Skin of body (tissue), 2 donors: Measurements from ENCODE around the gene ANAPC2. TPM values are rescaled to one million over a fixed set of nuclear protein-coding genes. Genes with fewer than 3 reads are reported as not detected.

Experiments used
- DNase-seq: peaks from one replicate; lab custom pipeline; 2025; lab: John Stamatoyannopoulos, UW
- total RNA-seq: library from RNA; depleted of rRNA; stranded (reverse); fragments of >200 nt; gene quantifications from one replicate; pipeline ENCODE4 v1.2.3, GENCODE V29; 2014

The ANAPC2 gene
- total RNA-seq, 1 donor from 2014 or later: 22.0 TPM

- DNase-seq: no peak
Observed at GRCh38 chr9:137194909-137195308, 6.5 kb upstream of the ANAPC2 start.

- no peak for DNase-seq
Observed at GRCh38 chr9:137194388-137194787, 6.0 kb upstream of the ANAPC2 start.

DNA sequence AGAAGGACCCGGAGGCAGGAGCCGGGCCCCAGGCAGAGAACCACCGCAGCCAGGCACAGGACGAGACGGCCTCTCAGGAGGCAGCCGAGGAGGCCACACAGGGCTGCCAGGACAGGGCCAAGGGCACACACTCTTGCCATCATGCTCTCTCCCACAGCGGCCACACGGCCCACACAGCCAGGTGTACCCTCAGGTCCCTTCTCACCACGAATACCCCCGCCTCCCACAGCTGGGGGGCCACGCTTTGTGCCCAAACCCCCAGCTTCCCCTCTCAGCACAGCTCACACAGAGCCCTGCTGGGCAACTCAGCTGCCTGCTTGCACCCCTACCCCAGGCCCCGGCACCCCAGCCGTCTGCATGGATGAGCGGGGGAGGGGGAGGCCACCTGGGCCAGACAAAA is 5.4 kb upstream of the ANAPC2 start:
- DNase-seq: no peak

DNA sequence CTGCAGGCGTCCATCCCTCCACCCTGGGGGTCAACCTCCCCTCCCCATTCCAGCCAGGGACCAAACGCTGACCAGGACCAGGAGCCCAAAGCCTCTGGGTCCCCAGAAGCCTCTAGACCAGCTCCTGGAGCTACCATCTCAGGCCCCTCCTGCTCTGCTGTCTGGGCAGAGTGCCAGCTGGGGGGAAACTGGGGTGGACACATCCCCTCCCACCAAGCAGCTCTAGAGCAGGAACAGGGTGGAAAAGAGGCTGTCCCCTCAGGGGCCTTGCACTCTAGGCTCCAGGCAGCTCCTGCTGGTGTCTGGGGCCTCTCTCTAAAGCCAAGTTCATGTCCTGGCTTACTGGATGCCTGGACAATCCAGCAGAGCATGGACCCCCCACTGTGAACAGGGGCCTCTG is 4.5 kb upstream of the ANAPC2 start:
- no peak for DNase-seq

- no peak for DNase-seq
Observed at GRCh38 chr9:137192448-137192780, 4.1 kb upstream of the ANAPC2 start.

DNA sequence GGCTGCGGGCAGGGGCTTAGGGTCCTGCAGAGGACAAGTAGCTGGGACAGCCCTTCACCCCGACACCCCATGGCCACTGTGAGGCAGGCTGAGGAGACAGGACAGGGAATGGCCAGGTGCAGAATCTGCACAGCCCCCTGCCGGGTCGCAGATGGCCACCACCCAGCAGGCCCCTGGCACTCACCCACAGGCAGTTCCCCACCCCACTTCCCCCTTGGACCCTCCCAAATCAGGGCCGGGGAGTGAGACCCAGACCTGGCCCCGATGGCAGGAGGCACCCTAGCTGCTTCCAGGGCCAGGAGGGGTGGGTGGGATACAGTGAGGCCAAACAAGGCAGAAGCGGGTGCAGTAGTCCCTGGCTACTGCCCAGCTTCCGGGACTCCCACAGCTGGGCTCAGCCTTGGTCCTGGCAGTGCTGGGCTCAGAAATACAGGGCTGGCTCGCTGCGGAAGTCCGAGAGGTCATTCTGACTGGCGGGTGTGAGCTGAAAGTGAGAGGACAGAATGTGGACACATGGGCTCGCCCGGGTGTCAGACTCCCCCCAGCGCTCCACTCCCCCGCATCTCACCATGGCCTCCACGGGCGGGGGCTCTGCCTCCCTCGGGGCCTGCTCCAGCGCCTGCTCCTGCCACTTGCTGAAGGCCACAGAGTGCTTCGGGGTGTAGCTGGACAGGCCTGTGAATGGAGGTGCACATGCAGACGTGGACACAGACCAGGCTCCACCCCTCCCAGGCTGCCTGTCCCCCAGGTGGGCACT is 3.5 kb upstream of the ANAPC2 start:
- no peak for DNase-seq

DNA sequence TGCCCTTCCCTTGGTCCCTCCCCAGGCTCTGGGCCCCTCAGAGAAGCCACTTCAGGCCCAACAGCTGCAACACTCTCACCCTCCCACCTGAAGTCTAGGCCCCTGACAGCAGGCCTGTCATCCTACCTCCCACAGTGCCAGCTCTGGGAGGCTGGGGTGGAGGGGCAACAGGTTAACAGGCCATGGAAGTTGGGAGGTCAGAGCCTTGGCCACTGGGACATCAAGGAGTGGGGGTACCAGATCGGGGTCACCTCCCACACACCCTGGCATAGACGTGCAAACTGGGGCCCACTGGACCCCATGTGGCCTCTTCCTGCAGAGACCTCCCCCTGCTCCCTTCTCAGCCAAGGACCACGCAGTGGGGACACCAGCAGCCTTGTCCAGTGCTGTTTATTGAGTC is 2.9 kb upstream of the ANAPC2 start:
- DNase-seq: no peak

DNA sequence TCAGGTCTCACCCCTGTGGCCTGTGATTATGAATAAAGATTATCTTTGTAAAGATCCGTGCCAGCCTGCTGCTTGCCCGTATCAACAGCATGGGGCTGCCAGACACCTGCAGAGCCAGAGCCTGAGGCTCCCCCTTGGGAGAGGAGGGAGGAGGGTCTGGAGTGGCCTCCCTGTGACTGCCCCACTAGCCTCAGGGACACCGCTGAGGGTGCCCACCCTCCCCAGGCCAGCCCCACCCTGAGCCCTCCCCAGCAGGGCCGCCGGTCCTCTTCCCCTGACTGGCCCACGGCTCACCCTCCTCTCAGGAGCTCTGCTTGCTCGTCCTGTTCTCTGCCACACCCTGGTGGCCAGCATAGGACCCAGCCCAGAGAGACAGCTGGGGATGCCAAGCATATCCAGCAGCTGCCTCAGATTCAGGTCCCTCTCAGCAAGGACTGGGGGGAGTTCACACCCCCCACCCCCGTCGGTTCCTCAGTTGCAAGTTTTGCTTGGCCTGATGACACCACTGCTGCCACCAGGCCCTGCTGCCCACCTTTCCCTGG is 2.0 kb upstream of the ANAPC2 start:
- DNase-seq: no peak

DNA sequence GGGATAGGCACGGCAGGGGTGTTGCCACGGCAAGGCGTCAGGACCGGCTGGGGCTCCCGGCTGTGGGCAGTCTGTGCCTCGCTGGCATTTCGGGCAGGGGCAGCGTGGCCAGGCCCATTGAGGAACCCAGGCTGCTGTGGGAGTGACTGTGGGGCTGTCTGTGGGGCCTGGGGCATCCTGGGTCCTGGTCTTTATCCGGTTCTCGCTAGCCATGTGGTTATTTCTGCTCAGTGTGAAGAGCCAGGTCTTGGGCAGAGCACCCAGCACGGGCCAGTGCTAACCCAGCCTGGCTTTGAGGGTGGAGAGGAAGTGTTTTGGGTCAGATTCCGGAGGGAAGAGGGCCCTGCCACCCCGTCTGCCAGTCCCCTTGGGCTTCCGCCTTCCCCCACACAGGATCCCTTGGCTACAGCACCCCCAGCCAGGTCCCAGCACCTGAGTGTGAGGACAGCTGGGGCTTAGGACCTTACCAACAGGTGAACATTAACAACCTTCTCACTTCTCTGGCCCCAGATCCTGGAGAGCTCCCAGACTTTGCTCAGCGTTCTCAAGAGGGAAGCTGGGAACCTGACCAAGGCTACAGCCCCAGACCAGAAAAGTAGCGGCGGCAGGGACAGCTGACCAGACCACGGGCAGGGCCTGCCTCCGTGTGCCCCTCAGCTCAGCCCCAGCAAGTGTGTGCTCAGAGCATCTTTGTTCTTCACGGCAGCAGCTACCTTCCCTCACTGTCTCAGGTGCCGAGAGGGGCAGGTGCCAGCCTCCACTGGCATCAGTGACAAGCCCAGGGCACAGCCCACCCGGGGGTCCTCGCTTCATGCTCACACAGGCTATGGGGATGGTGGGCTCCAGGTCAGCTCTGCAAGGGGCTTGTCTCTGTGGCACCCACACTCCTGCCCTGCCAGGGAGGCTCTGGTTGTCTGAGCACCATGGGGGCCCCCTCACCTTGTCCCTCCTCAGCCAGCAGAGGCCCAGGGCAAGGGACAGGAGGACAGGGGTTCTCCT is 1.2 kb upstream of the ANAPC2 start:
- no peak for DNase-seq

GRCh38 chr9:137188086-137188489 is 272 bp downstream of the ANAPC2 start:
- no peak for DNase-seq

DNA sequence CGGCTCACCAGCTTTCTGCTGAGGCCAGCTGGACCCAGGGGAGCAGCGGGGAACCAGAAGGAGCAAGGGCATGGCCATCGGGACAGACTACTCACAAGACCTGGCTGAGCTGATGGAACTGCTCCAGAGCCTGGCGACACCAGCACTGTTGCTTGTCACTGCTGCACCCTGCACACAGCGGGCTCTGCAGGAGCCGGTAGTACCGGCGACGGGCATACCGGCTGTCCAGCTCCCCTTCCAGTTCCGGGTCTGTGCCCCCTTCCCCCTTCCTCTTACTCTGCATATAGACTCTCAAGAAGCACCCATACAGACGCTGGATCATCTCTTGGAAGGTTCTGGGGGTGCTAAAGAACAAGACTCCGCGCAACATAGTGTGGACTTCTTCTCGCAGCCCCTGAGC is 974 bp downstream of the ANAPC2 start:
- DNase-seq: no peak

DNA sequence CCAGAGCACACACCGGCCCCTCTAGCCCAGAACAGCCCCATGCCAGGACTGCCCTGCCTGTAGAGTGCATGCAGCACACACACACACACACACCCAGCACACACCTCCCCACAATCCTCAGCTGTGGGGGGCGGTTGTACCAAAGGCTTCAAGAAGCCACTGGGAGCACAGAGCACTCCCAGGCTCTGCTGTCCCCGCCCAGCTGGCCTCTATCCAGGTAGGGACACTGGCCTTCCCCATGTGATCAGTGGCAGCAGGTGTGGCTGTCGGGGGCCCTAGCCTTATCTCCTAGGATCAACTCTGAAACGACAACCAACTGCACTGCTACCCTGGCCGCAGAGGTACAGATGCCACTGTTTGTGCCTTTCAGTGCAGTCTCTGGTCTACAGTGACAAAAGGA is 2.0 kb downstream of the ANAPC2 start:
- no peak for DNase-seq

GRCh38 chr9:137185921-137186320 is 2.4 kb downstream of the ANAPC2 start:
- DNase-seq: no peak

DNA sequence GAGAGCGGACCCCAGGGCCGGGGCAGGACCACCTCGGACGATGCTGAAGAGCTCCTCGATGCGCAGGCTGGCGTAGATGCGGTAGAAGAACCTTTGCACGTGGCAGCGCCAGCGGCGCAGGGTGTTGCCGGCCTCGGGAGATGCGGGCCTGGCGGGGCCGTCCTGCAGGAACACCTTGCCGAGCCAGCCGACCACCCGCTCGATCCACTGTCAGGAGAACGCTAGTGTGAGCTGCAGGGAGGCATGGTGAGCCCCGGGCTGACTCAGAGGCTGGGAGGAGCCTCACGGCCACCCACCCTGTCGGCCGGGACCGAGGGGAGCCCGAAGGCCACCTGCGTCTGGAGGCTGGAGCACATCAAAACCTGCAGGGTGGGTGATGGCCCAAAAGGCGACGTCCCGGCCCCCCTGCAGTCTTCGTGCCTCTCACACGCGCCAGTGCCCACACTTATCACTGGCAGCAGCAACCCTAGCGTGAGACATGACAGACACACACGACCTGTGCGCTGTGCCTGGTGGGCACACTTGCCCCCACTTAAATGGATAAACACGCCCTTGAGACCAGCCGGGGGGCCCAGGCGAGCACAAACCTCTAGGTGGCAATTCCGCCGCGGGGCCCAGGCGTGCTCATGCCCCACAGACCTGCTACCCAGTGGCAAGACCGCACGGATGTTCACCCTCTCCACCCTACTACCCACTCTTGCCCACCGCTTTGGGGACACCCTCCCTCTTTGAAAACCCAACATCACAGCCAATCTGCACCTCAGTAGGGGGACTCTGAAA is 3.3 kb downstream of the ANAPC2 start:
- DNase-seq: no peak

- DNase-seq: no peak
Observed at GRCh38 chr9:137183980-137184595, 4.3 kb downstream of the ANAPC2 start.

DNA sequence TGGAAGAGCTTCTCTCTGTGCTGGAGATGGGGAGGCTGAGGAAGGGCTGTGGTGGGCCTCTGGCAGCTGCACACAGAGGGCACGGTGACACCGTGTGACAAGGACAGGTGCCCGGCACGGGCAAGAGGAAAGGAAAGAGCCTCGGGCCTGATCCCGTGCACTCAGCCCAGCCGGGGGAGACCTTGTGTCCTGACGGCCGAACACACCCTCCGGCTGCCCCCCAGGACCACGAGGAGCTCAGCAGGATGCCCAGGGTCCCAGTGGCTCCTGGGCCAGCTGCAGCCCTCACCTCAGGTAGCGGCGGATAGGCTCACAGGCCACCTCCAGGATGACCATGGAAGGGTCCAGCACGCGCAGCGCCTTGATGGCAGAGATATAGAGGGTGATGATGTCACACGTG is 5.5 kb downstream of the ANAPC2 start:
- DNase-seq: no peak

- no peak for DNase-seq
Observed at GRCh38 chr9:137181680-137182079, 6.7 kb downstream of the ANAPC2 start.

GRCh38 chr9:137180491-137180890 is 7.9 kb downstream of the ANAPC2 start:
- DNase-seq: no peak

DNA sequence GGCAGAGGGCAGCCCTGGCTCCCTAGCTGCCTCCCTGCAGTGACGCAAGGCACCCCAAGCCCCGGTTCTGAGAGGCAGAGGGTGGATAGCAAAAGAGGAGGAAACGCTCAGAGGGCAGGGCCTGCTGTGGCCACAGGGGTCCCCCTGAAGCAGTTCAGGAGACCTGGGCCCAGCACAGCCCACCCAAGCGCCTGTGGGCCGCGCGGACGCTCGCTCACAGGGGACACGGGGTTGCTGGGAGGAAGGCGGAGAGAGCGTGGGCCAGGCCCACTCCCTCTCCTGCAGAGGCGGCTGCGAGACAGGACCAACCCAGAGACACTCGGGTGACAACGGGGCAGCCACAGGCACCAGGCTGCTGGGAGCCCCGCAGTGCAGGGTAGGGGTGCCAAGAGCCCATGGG is 8.6 kb downstream of the ANAPC2 start:
- no peak for DNase-seq

DNA sequence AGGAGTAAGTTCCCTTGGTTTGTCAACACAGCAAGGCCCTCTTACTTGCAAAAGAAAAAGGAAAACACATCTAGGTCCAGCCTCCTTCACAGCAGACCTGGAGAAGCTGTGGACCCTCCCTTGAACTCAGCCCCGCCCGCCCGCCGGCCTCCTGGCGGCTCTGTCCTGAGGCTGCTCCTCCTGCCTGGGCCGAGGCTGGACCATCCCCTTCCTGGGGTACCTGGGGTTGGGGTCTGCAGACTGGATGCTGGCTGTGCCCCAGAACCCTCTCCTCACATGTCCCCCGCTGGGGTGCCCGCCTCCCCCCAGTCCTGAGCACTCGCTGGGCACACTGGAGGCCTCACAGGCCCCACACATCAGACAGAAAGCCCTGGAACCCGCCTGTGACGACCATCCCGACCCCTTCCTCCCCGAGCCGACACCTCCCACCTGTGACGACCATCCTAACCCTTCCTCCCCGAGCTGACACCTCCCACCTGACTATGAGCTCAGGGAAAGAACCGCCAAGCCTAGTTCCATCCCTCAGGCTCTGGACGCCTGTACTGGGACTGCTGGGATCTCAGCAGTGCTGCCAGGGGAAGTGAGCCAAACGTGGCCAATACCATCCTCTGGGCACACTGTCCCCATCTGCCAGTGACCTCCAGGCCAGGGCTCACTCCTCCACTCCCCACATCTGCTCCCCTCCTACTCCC is 9.3 kb downstream of the ANAPC2 start:
- no peak for DNase-seq
